Stimulated activated CD4-positive, alpha-beta T cell treated with anti-CD3 and anti-CD28 coated beads, Interleukin-1b, Interleukin-23, amount 100 ng/mL, for 24 hours (primary cell): ENCODE measurements around the gene TP53TG5.

Experiments
- DNase-seq, 4 experiments: peaks; one replicate each; pipeline ENCODE4 v3.0.0-alpha.2; 2020; ENCODE audit warnings: low read depth in 4 of 4, low spot score in 1 of 4

The TP53TG5 gene

GRCh38 chr20:45346851-45347250 lies 31.3 kb downstream of the TP53TG5 start:
- DNase-seq: no peak

GRCh38 chr20:45346291-45346718 lies 31.8 kb downstream of the TP53TG5 start:
- no peak for DNase-seq

GRCh38 chr20:45345104-45345936 lies 32.8 kb downstream of the TP53TG5 start:
- no peak for DNase-seq

GRCh38 chr20:45344168-45344860 lies 33.8 kb downstream of the TP53TG5 start:
- no peak for DNase-seq

GRCh38 chr20:45343532-45344167 lies 34.5 kb downstream of the TP53TG5 start:
- no peak for DNase-seq

- DNase-seq: no peak
Observed at GRCh38 chr20:45342855-45343531, 35.1 kb downstream of the TP53TG5 start.

- no peak for DNase-seq
Observed at GRCh38 chr20:45341939-45342854, 35.9 kb downstream of the TP53TG5 start.

GRCh38 chr20:45341579-45341938 lies 36.6 kb downstream of the TP53TG5 start:
- DNase-seq: no peak

GRCh38 chr20:45340951-45341350 lies 37.2 kb downstream of the TP53TG5 start:
- no peak for DNase-seq

GRCh38 chr20:45340236-45340847 lies 37.8 kb downstream of the TP53TG5 start:
- DNase-seq: no peak

- DNase-seq: no peak
Observed at GRCh38 chr20:45339799-45340198, 38.3 kb downstream of the TP53TG5 start.

- no peak for DNase-seq
Observed at GRCh38 chr20:45339084-45339483, 39.0 kb downstream of the TP53TG5 start.

- no peak for DNase-seq
Observed at GRCh38 chr20:45338121-45339030, 39.7 kb downstream of the TP53TG5 start.

- no peak for DNase-seq
Observed at GRCh38 chr20:45337367-45338120, 40.6 kb downstream of the TP53TG5 start.

GRCh38 chr20:45336530-45337366 lies 41.4 kb downstream of the TP53TG5 start:
- DNase-seq: no peak

- no peak for DNase-seq
Observed at GRCh38 chr20:45330476-45330875, 47.6 kb downstream of the TP53TG5 start.
